ENCODE results near the gene IFI27L1.

DNA sequence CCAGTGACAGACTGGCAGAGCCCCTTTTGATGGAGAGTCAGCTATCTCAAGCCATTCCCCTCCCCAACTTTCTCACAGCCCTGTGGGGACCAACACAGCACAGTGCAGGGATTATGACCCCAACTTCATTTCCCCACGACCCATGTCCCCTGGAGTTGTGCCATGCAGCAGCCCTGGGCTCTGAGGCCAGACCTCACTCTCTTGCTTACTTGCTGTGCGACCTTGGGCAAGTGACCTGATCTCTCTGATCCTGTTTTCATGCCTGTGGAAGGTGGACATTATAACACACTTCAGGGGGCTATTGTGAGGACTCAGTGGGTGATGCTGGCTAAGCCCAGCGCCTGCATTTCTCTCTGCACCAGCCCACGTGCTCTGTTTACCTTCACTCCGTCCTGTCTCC is 40.9 kb upstream of the IFI27L1 start:
- TF ChIP-seq EZH2 (IDR thresholded peaks at IDR 0.05; ENCODE audit: low read length) = no peak
- TF ChIP-seq CTCF (optimal IDR thresholded peaks at IDR 0.05 in 1 of 3, IDR thresholded peaks at IDR 0.05 in 1 of 3, conservative IDR thresholded peaks at IDR 0.05 in 1 of 3; ENCODE audit: extremely low read depth in 1 of 3, insufficient read depth in 2 of 3, low read length in 3 of 3) = no peak

Data from keratinocyte (primary cell).